ENCODE measurements around the gene CCDC149.

GRCh38 chr4:24805067-24805466 is 107.8 kb downstream of the CCDC149 start:
- TF ChIP-seq POLR2AphosphoS5 (IDR thresholded peaks at IDR 0.05) (no peak), CTCF (IDR thresholded peaks at IDR 0.05) (no peak)

Measured in gastroesophageal sphincter (tissue), 3 donors.